Astrocyte (in vitro differentiated cells and primary cell): ENCODE measurements around the gene ADAMTS19.

Source experiments
- EZH2 ChIP-seq: IDR thresholded peaks from 2 replicates; pipeline ENCODE4 v1.6.1; 2012; ENCODE audit warnings: mild to moderate bottlenecking, low read length, inconsistent platforms; ENCODE audit not compliant: insufficient read depth
- TF ChIP-seq, protein P1 (sequence below): IDR thresholded peaks from 2 replicates; pipeline ENCODE4 v1.5.1; 2011; ENCODE audit warnings: low read depth, mild to moderate bottlenecking, inconsistent platforms, low read length, moderate library complexity; ENCODE audit not compliant: insufficient read depth

- TF ChIP-seq, protein P1, sequence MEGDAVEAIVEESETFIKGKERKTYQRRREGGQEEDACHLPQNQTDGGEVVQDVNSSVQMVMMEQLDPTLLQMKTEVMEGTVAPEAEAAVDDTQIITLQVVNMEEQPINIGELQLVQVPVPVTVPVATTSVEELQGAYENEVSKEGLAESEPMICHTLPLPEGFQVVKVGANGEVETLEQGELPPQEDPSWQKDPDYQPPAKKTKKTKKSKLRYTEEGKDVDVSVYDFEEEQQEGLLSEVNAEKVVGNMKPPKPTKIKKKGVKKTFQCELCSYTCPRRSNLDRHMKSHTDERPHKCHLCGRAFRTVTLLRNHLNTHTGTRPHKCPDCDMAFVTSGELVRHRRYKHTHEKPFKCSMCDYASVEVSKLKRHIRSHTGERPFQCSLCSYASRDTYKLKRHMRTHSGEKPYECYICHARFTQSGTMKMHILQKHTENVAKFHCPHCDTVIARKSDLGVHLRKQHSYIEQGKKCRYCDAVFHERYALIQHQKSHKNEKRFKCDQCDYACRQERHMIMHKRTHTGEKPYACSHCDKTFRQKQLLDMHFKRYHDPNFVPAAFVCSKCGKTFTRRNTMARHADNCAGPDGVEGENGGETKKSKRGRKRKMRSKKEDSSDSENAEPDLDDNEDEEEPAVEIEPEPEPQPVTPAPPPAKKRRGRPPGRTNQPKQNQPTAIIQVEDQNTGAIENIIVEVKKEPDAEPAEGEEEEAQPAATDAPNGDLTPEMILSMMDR = no peak
- no peak for TF ChIP-seq EZH2
Measured at GRCh38 chr5:129724222-129724621, 264.1 kb downstream of the ADAMTS19 start.
